OCI-LY3 (cell line): Measurements from ENCODE around the gene BCL11B.
"Not testable (repeated sequence)": the region's sequence is repeated elsewhere in the genome, so short reads cannot be mapped to it uniquely, and the experiment has no call there.

ENCODE experiments used
- H2AFZ ChIP-seq: fragments of 200-600, 300-600 bp; shearing (Covaris generic); 2 replicates; pipeline ENCODE4 v1.6.0; 2014; ENCODE audit warnings: antibody characterized with exemption, low read depth, low read length
- H3K27ac ChIP-seq: fragments of 200-600, 300-600 bp; sonication (generic); 2 replicates; pipeline ENCODE4 v1.5.1; 2014; ENCODE audit warnings: mild to moderate bottlenecking, low read length, moderate library complexity, mixed read lengths
- H3K27me3 ChIP-seq: fragments of 200-600, 300-600 bp; sonication (generic); 2 replicates; pipeline ENCODE4 v1.6.1; 2014; ENCODE audit warnings: low read depth, low read length, mixed read lengths
- H3K36me3 ChIP-seq: fragments of 200-600, 300-600 bp; sonication (generic); replicated peaks from 2 replicates; pipeline ENCODE3; 2014; ENCODE audit warnings: low read depth, low read length, mixed read lengths
- H3K4me1 ChIP-seq: fragments of 300-600, 200-600 bp; sonication (generic); 2 replicates; pipeline ENCODE4 v1.6.1; 2014; ENCODE audit warnings: low read length, mixed read lengths
- H3K4me2 ChIP-seq: fragments of 200-600, 300-600 bp; sonication (generic); 2 replicates; pipeline ENCODE4 v1.6.1; 2014; ENCODE audit warnings: low read length, mixed read lengths
- H3K4me3 ChIP-seq: fragments of 300-600, 200-600 bp; sonication (generic); 2 replicates; pipeline ENCODE4 v1.5.1; 2014; ENCODE audit warnings: antibody characterized with exemption, mild to moderate bottlenecking, low read length, moderate library complexity
- H3K79me2 ChIP-seq: fragments of 300-600, 200-600 bp; shearing (Covaris generic); 2 replicates; pipeline ENCODE4 v1.6.1; 2014; ENCODE audit warnings: mild to moderate bottlenecking, low read length, mixed read lengths
- H3K9ac ChIP-seq: fragments of 300-600, 200-600 bp; shearing (Covaris generic); 2 replicates; pipeline ENCODE4 v1.6.0; 2014; ENCODE audit warnings: mild to moderate bottlenecking, low read length, moderate library complexity
- H3K9me3 ChIP-seq: fragments of 200-600, 300-600 bp; shearing (Covaris generic); 2 replicates; pipeline ENCODE4 v1.6.1; 2014; ENCODE audit warnings: low read length, mixed read lengths; ENCODE audit not compliant: insufficient read depth
- H4K20me1 ChIP-seq: fragments of 200-600, 300-600 bp; sonication (generic); 2 replicates; pipeline ENCODE4 v1.6.1; 2016; ENCODE audit warnings: low read length, mixed read lengths; ENCODE audit not compliant: insufficient read depth
- EZH2phosphoT487 ChIP-seq: fragments of 200-600 bp; shearing (Covaris generic); IDR thresholded peaks from 2 replicates; pipeline ENCODE4 v1.6.1; 2018; ENCODE audit warnings: antibody characterized with exemption, mixed run types, low read depth
- TF ChIP-seq, protein P1 (sequence below): fragments of 200-600, 300-600 bp; sonication (generic); IDR thresholded peaks from 2 replicates; pipeline ENCODE4 v1.5.1; 2014; ENCODE audit warnings: antibody characterized with exemption, low read length, low read depth

The BCL11B gene

DNA sequence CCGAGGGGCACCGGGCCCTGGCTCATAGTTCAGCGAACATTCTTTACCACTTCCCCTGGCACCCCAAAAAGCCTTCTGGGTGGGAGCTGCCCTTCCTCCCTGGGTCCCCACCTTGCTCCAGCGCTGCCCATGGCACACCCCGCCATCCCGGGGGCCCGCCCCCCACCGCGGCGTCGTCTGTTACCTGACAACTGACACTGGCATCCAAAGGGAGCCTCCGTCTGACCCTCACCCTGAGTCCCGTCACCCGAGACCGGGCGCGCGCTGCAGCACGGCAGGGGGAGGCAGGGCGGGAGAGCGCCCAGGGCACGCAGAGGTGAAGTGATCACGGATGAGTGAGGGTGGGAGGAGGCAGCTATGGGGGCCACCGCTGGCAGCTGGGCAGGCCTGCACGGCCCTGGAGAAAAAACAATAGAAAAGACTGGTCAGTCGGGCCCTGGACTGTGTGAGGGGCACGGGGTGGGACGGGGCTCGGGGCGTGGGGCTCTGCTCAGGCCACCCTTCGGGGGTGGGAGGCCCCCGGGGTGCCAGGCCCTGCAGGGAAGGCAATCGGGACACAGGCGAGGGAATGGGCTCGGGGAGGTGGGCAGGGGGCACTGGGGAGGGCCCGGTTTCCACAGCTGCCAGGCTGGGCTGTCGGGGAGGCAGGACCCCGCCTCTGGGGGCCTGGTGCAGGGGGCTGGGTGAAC is 40.7 kb downstream of the BCL11B start:
- H3K4me1 ChIP-seq: 0 out of 2 replicates have a peak, but pooled peaks cover 5% of the 10 kb centered on the region
- no peaks in the 10 kb centered on the region for H3K9me3 ChIP-seq
- H3K36me3 ChIP-seq: no peaks in the 10 kb centered on the region
- no peaks in the 10 kb centered on the region for H3K79me2 ChIP-seq
- no peak overlapping the region for H3K9ac ChIP-seq
- no peak overlapping the region for H3K27ac ChIP-seq
- no peak overlapping the region for H2AFZ ChIP-seq
- H3K4me3 ChIP-seq: no peak overlapping the region
- H4K20me1 ChIP-seq: no peaks in the 10 kb centered on the region
- H3K4me2 ChIP-seq: no peak overlapping the region
- TF ChIP-seq, protein P1, sequence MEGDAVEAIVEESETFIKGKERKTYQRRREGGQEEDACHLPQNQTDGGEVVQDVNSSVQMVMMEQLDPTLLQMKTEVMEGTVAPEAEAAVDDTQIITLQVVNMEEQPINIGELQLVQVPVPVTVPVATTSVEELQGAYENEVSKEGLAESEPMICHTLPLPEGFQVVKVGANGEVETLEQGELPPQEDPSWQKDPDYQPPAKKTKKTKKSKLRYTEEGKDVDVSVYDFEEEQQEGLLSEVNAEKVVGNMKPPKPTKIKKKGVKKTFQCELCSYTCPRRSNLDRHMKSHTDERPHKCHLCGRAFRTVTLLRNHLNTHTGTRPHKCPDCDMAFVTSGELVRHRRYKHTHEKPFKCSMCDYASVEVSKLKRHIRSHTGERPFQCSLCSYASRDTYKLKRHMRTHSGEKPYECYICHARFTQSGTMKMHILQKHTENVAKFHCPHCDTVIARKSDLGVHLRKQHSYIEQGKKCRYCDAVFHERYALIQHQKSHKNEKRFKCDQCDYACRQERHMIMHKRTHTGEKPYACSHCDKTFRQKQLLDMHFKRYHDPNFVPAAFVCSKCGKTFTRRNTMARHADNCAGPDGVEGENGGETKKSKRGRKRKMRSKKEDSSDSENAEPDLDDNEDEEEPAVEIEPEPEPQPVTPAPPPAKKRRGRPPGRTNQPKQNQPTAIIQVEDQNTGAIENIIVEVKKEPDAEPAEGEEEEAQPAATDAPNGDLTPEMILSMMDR: no peak
- TF ChIP-seq EZH2phosphoT487: no peak
- H3K27me3 ChIP-seq: no peaks in the 10 kb centered on the region

DNA sequence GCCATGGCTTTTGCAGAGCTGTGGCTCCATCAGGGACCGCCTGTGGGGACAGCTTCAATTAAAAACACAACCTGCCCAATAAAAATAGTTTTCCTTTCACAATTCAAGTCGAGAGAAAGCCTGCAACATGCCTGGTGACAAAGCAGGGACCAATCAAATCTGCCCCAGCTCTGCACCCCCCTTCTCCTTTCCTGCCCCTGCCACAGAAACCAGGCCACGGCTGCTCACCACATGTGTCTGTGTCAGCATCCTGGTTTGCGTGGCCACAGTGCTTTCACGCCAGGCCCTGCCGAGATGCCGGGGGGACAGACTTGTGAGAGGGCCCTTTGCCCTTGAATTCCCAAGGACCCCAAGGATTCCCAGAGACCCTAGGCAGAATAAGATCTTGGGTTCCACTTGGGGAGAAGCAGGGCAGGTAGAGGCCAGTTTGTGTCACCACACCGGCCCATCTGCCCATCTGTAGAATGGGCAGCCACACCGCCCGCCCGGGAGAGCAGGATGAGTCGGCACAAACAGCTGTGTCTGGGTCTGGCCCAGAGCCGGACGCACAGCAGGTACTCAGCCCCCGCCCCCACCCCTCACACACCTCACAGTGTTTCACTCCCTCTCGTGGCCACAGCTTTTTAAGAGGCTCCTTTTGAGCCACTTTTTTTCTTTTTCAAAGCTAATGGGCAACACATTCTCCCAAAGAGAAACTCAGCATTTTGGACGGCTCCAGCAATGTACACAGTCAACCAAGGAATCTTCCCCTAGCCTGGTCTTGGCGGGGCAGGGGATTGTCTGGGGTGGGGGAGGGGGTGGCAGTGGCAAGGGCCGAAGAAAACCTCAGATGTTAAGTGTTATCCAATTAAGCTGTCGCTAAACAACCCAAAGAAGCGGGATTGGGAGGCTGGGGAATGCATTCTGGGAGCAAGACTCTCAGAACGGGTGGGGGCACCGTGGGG is 41.5 kb downstream of the BCL11B start:
- Histone ChIP-seq H3K27me3 (no peaks in the 10 kb centered on the region), H3K4me3 (no peak overlapping the region), H3K4me1 (0 out of 2 replicates have a peak, but pooled peaks cover 5% of the 10 kb centered on the region), H3K27ac (no peak overlapping the region), H3K79me2 (no peaks in the 10 kb centered on the region), H3K9ac (no peak overlapping the region), H4K20me1 (no peaks in the 10 kb centered on the region), H3K4me2 (no peak overlapping the region), H3K9me3 (no peaks in the 10 kb centered on the region), H3K36me3 (no peaks in the 10 kb centered on the region), H2AFZ (no peak overlapping the region)
- TF ChIP-seq EZH2phosphoT487: no peak
- TF ChIP-seq, protein P1: no peak

DNA sequence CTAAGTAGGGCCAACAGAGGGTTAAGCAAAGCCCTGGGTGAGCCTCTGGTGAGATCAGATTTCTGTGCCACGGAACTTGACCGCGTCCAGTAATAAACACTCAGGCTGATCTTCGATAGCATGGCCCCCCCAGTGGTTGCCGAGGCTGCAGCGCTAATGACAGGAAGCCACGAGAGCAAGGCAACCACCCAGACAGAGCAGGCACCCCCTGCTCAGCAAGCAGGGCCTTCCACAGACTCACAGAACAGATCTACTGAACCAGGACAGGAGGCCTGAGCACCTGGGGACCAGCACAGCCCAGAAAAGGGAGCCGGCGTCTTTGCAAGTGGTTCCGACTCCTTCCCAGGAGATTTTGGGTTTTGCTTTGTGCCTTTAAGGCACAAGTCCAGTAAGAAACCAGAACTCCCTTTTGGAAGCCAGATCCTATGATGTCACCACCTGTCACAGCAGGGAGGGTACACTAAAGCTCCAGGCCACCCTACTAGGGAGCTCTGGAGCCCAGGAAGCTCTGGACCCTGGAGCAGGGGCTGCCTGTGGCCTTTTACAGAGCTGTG is 42.3 kb downstream of the BCL11B start:
- Histone ChIP-seq H4K20me1 (no peaks in the 10 kb centered on the region), H3K9ac (no peak overlapping the region), H2AFZ (no peak overlapping the region), H3K4me1 (0 out of 2 replicates have a peak, but pooled peaks cover 5% of the 10 kb centered on the region), H3K27me3 (no peaks in the 10 kb centered on the region), H3K27ac (no peak overlapping the region), H3K36me3 (no peaks in the 10 kb centered on the region), H3K4me2 (no peak overlapping the region), H3K9me3 (no peaks in the 10 kb centered on the region), H3K79me2 (no peaks in the 10 kb centered on the region), H3K4me3 (no peak overlapping the region)
- TF ChIP-seq, protein P1: no peak
- TF ChIP-seq EZH2phosphoT487: no peak

DNA sequence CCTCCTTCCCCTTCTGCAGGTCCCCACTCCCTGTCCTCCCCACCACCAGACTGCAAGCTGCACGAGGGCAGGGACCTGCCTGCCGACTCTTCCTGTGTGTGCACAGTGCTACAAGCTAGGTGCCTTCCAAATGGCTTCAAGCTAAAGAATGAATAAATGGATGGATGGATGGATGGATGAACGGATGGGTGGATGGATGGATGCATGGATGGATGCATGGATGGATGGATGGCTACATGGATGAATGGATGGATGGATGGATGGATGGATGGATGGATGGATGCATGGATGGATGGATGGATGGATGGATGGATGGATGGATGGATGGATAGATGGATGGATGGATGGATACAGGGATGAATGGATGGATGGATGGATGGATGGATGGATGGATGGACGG is 43.2 kb downstream of the BCL11B start:
- H2AFZ ChIP-seq, H3K27me3 ChIP-seq: not testable (repeated sequence)

More for the DNA sequence above, 43.2 kb downstream of the BCL11B start:
- H4K20me1 ChIP-seq, H3K4me1 ChIP-seq, H3K9me3 ChIP-seq, H3K27ac ChIP-seq, H3K4me2 ChIP-seq, H3K4me3 ChIP-seq, H3K9ac ChIP-seq, H3K79me2 ChIP-seq, H3K36me3 ChIP-seq: not testable (repeated sequence)
